ENCODE results near the gene NAPG.

DNA sequence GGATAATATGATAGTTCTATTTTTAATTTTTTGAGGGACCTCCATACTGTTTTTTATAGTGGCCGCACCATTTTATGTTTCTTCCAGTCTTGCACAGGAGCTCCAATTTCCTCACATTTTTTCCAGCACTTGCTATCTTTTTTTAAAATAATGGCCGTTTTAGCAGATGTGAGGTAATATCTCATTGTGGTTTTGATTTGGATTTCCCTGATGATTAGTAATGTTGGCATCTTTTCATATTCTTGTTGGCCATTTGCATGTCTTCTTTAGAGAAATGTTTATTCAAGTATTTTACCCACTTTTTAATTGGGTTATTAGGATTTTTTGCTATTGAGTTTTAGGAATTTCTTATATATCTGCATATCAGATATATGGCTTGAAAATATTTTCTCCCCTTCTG lies 29.9 kb upstream of the NAPG start:
- TF ChIP-seq, protein P1, sequence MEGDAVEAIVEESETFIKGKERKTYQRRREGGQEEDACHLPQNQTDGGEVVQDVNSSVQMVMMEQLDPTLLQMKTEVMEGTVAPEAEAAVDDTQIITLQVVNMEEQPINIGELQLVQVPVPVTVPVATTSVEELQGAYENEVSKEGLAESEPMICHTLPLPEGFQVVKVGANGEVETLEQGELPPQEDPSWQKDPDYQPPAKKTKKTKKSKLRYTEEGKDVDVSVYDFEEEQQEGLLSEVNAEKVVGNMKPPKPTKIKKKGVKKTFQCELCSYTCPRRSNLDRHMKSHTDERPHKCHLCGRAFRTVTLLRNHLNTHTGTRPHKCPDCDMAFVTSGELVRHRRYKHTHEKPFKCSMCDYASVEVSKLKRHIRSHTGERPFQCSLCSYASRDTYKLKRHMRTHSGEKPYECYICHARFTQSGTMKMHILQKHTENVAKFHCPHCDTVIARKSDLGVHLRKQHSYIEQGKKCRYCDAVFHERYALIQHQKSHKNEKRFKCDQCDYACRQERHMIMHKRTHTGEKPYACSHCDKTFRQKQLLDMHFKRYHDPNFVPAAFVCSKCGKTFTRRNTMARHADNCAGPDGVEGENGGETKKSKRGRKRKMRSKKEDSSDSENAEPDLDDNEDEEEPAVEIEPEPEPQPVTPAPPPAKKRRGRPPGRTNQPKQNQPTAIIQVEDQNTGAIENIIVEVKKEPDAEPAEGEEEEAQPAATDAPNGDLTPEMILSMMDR (IDR thresholded peaks at IDR 0.05 in 8 of 11, conservative IDR thresholded peaks at IDR 0.05 in 3 of 11): no peak
- no peak for TF ChIP-seq POLR2A (IDR thresholded peaks at IDR 0.05)
- TF ChIP-seq POLR2AphosphoS5 (IDR thresholded peaks at IDR 0.05): no peak

Measured in spleen (tissue), 7 donors.